NT2/D1 (cell line): ENCODE measurements around the gene GPR37.

Source experiments
- SUZ12 ChIP-seq: IDR thresholded peaks from 2 replicates; pipeline ENCODE4 v1.6.1; 2011; ENCODE audit not compliant: insufficient read length, insufficient read depth; ENCODE audit errors: extremely low read depth
- YY1 ChIP-seq: IDR thresholded peaks from 2 replicates; pipeline ENCODE4 v1.6.1; 2011; ENCODE audit not compliant: insufficient read length, insufficient read depth
- ZNF274 ChIP-seq: IDR thresholded peaks from 2 replicates; pipeline ENCODE4 v1.6.1; 2011; ENCODE audit warnings: mild to moderate bottlenecking, low read depth, low read length

DNA sequence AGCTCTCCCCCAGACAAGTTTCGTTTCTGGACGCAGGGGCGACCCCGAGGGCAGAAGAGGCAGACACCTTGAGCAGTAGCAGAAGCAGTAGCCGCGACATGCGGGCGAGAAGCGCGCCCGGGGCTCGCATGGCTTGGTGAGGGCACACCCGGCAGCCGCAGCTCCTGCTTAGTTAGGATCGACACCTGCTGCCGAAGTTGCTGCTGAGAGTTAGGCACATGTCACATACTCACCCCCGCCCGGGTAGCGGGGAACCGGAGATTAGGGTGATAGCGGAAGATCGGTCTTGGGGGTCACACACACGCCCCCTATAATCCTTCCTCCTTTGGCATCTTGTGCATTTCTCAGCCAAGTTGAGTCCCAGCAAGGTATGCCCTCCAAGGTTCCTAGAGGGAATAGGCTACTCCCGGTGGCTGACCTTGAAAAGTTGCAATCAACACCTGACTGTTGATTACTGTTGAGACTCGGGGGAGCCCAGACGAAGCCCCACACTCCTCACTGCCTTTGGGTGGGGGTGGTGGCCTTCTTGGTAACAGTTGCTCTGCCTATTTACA lies 668 bp downstream of the GPR37 start:
- TF ChIP-seq YY1 (no peak), SUZ12 (no peak), ZNF274 (no peak)
